GM19043 (cell line): ENCODE data around the gene C2CD4B.

ENCODE experiments used
- ATAC-seq: cut with Tn5 transposase; IDR thresholded peaks from one replicate; pipeline ENCODE4 v1.9.1; 2021; ENCODE audit warnings: low read depth; ENCODE audit not compliant: unreplicated experiment

C2CD4B gene

DNA sequence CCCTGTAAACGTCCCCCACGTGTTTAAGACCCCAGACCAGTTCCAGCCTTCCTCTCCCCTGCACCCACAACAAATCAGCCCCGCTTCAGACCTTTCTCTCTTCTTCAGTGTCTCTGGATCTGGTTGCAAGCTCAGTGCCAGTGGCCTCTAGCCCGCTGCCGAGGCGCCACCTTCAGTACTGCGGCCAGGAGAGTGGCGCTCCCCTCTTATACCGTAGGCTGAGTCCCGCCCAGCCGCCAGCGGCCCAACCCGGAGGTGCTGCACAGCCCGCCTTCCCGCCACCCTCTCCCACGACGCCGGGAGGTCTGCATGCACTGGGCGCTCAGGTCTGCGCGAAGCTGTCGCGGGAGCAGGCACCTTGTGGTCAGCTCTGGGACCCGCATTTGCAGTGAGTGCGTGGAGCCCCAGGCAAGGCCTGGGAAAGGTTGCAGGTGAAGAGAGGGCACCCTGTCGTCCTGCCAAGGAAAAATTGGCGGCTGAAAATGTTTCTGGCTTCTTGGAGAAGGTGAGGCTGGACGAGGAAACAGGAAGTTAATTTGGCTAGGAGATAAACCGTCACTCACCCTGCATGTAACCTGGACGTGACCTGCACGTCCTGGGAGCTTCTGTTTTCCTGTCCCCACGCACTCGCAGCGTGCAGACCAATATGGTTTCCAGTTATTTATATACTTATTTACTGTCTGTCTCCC, at the start of gene C2CD4B:
TSS of gene C2CD4B (minus strand) at position 182 of the 689 bp plus-strand sequence. CDS start 301 bp downstream, outside the sequence.
- no peak for ATAC-seq

GRCh38 chr15:62212741-62213140, 47.7 kb upstream of the C2CD4B start:
- no peak for ATAC-seq

- no peak for ATAC-seq
Measured at GRCh38 chr15:62211348-62211747, 46.3 kb upstream of the C2CD4B start.

- no peak for ATAC-seq
Measured at GRCh38 chr15:62209821-62210220, 44.7 kb upstream of the C2CD4B start.

- no peak for ATAC-seq
Measured at GRCh38 chr15:62209322-62209721, 44.2 kb upstream of the C2CD4B start.

DNA sequence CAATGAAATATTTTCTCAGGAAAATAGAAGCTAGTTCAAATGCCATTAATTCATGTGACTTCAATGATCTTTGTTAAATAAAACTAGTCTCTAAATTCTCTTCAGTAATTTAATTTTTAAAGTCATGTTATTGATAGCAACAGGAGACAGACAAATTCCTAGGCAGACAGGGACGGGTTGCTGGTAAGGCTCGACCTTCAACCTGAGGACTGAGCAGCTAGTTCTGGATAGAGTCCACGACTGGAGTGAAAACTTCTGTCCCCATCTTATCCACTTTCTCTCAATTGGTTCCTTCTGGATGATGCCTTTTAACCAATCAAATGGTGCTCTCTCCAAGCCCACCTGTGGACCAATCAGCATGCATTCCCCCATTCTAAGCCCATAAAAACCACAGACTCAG, 43.8 kb upstream of the C2CD4B start:
- no peak for ATAC-seq

GRCh38 chr15:62208367-62208766, 43.3 kb upstream of the C2CD4B start:
- no peak for ATAC-seq

- ATAC-seq = no peak
Measured at GRCh38 chr15:62190675-62191074, 25.6 kb upstream of the C2CD4B start.

DNA sequence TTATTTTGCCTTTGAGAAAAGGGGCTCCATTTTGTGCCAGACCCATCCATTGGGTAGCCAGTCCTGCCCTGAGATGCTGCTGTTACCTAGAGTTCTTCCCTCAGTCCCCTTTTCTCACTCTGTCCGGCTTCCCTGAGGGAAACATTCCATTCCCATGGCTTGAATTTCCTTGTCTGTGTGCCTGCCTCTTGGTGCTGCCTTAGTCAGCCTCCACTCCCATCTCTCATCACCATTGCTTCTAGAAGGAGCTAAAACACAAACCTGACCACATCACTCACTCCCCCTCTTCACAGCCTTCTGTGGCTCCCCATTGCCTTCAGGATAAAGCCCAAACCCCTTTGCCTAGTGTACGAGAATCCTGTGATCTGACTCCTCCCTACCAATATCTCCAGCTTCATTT, 25.2 kb upstream of the C2CD4B start:
- ATAC-seq = no peak

- ATAC-seq = no peak
Measured at GRCh38 chr15:62188744-62189143, 23.7 kb upstream of the C2CD4B start.

GRCh38 chr15:62187910-62188309, 22.8 kb upstream of the C2CD4B start:
- no peak for ATAC-seq

DNA sequence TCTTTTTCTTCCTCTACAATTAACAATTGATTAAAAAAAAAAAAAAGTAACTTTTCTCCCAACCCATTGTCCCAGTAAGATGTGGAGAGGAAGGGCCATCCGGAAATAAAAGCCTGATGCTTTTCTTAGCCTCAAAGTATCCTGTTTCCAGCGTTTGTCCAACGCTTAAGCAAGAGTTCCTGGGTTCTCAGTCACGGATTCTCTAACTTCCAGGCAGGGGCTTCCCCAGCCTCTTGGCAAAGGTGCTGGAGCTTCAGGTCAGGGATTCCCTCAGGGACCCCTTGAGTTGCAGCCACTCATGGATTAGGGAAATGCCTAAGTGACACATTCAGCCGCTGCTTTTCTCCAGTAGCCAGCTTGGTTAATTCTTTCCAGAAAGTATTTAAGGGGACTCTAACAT, 22.3 kb upstream of the C2CD4B start:
- no peak for ATAC-seq

GRCh38 chr15:62186578-62186977, 21.5 kb upstream of the C2CD4B start:
- ATAC-seq = no peak

- no peak for ATAC-seq
Measured at GRCh38 chr15:62183130-62183529, 18.0 kb upstream of the C2CD4B start.

- ATAC-seq = no peak
Measured at GRCh38 chr15:62173215-62173614, 8.1 kb upstream of the C2CD4B start.

- no peak for ATAC-seq
Measured at GRCh38 chr15:62171882-62172281, 6.8 kb upstream of the C2CD4B start.

DNA sequence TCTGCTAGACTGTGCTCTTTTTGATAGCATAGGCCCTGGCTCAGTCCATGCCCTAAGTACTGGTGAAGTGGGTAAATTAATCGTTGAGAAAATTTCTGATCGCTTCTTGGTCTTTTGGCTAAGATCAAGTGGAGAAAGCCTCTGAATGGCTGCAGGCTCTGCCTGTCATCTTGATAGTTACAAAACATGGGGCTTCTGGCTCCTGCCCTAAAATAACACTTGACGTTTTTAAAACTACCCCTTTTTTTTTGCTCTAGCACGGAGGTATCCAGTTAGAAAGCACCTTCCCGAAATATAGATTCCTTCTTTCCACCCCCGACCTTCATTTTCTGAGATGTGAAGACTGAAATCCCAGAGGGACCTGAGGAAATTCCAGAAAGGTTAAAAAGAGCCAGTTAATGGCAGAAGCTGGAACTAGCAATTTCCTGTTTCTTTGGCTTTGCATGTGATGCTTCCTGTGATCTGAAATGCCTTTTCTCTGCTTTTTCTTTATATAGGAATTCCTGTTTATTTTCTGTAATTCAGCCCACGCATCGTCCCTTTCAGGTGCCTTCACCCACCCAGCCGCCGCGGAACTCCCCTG, 799 bp upstream of the C2CD4B start:
- no peak for ATAC-seq

GRCh38 chr15:62164396-62165103, 535 bp downstream of the C2CD4B start:
- ATAC-seq = no peak

DNA sequence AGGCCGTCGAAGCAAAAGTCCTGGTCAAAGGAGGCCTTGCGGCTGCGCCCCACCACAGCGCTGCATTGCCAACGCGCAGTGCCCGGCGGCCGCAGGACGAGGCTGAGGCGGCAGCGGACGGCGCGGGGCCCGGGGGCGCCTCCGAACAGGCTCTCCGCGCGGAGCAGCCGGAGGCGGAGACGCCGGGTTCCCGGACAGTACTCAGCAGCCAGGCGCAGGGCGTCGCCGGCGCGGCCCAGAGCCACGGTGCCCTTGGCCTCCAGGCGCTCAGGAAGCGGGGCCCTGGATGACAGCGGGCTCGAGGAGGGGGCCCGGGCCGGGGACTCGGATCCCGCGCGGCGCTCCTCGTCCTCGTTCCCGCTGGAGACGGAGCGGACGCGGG, 1.1 kb downstream of the C2CD4B start:
- no peak for ATAC-seq

- ATAC-seq = no peak
Measured at GRCh38 chr15:62163397-62164013, 1.6 kb downstream of the C2CD4B start.

DNA sequence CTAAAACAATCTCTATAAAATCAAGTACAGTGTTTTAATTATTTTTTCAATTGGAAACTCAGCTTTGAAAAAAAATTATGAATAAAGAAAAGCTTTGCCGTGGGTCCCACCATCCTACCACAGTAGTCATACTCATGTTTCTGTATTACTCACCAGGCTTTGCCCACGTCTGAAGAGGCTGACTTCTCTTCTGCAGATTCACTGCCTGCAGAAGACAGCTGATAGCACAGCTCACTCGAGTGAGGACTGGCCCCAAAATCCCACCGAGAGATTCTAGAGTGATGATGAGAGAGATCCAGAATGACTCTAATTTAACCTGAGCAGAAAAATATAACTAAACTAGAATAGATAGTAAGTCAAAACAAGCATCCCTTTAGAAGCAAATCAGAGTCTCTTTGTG, 11.9 kb downstream of the C2CD4B start:
- ATAC-seq = no peak
